ENCODE measurements around the gene EFNA1.
A peak's percentile ranks its signal among the peaks of the same experiment; 100 is the strongest.

- TF ChIP-seq POLR2A (IDR thresholded peaks at IDR 0.05) (peak in 1 of 2 donors; percentile 29), CTCF (IDR thresholded peaks at IDR 0.05) (peak in 1 of 3 donors; percentile 9)
These were observed at the start of gene EFNA1 for GRCh38 chr1:155127105-155127966.
